AG08396 (cell line): ENCODE measurements around the gene PDK4.
A peak's percentile ranks its signal among the peaks of the same experiment; 100 is the strongest.

Source experiments
- DNase-seq: peaks from one replicate; pipeline ENCODE4 v3.0.0; 2012; ENCODE audit warnings: low spot score, mixed read lengths

The PDK4 gene

GRCh38 chr7:95596198-95597063 lies at the start of gene PDK4:
Gene PDK4 (minus strand): TSS chr7:95596516. CDS start chr7:95596293, 223 bp downstream.
- DNase-seq: peak; percentile 79

GRCh38 chr7:95642173-95642572 lies 45.9 kb upstream of the PDK4 start:
- DNase-seq: no peak

DNA sequence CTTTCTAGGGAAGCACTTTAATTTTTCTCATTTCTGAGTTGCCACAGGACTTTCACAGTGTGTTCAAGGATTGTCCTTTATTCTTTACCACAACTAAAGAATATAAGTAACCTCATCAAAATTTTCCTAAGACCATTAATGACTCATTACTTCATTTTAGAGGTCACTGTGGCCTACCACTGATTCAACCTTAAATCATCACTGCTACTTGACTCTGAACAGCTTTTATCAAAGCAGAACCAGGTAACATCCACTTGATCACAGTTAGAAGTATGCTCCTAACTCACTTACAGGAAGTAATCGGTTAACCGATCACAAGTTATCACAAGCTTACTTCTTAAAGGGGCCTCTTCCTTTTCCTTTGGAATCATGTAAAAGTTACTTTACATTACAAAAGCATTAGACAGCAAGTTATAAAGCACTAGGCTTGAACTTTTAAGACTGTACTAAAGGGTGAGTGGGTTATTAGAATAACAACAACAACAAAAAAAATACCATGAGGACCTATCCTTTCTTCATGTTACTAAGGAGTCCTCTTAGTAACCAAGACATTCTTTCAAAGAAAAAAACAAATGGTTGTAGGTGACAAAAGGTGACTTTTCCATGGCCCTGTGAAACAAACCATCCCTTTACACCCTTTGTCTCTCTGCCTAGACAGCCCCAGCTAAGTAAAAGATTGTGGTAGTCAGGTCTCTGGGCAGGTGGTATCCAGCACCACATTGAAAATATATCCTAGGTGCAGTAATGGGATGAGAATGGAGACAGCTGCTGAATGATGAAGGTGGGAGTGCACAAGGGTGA lies 40.0 kb upstream of the PDK4 start:
- no peak for DNase-seq

GRCh38 chr7:95632609-95633008 lies 36.3 kb upstream of the PDK4 start:
- DNase-seq: no peak

DNA sequence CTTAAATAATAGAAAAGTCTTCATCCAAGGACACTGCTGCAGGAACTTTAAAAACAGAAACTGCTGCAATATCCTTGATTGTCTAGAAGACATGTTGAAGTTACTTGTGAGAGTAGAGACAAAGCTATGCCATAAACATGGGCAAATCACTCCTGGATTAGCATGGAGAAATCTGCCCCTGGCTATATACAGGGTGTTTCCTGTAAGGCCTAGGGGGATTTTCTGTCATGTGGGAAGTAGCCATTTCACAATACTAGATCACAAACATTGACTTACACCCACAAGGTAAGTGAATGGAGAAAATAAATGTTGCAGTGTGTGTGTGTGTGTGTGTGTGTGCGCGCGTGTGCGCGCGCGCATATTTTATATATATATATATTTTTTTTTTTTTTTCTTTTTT lies 35.2 kb upstream of the PDK4 start:
- no peak for DNase-seq

- no peak for DNase-seq
Observed at GRCh38 chr7:95630702-95631458, 34.6 kb upstream of the PDK4 start.

GRCh38 chr7:95628831-95629439 lies 32.6 kb upstream of the PDK4 start:
- DNase-seq: no peak

DNA sequence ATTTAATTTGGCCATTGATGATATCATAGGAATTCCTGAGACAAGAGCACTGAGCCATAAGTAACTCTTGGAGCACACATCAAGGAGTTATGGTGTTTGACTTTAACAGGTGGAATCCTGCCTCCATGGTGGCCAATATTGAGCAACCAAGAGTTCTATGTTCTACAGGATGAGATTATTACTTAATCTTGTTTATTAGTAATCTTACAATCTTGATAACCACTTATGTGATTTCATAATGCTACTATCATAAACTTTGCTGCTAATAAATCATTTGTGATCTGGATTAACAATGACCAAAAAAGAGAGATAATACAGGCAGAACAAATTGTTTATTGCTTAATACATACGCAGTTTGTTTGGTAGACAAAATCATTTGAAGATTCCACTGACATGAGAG lies 27.5 kb upstream of the PDK4 start:
- DNase-seq: no peak

DNA sequence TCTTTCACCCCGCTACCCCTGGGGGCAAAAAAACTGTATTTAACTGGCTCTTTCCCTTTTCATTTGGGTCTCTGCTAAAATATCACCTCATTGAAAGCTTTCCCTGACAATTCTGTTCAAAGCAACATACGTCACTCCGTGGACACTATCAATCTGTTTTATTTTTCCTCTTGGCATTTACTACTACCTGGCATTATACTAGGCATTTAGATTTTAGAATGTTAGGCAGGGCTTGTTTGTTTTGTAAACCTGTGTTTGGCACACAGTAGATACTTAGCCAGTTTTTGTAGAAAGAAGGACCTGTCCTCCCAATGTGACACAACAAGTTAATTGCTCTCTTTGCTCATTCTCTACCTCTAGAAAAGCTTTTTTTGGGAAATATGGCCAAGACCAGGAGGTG lies 26.5 kb upstream of the PDK4 start:
- DNase-seq: no peak

DNA sequence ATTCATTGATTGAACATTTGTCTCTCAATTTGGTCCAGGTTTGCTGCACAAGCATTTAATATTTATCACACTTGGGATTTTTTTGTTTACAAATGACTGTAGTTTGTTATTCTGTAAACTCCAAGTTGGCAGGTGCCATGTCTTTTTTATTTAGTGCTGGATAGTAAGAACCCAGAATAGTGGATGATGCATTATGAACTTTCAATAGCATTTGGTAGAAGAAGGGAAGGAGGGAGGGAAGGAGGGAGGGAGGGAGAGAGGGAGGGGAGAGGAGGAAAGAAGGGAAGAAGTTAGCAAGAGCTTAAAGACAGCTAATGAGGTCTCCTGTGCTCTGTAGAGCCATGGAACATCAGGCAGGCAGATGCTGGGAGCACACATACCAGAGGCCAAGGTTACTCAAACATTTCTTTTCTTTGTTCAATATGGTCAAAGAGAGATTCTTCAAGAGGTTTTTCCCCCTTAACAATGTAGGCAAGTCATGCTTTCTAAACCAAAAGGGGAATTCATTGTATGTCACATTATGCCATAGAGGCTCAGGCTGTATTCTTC lies 25.8 kb upstream of the PDK4 start:
- DNase-seq: no peak

GRCh38 chr7:95621404-95621803 lies 25.1 kb upstream of the PDK4 start:
- DNase-seq: no peak

GRCh38 chr7:95620631-95621030 lies 24.3 kb upstream of the PDK4 start:
- DNase-seq: no peak

DNA sequence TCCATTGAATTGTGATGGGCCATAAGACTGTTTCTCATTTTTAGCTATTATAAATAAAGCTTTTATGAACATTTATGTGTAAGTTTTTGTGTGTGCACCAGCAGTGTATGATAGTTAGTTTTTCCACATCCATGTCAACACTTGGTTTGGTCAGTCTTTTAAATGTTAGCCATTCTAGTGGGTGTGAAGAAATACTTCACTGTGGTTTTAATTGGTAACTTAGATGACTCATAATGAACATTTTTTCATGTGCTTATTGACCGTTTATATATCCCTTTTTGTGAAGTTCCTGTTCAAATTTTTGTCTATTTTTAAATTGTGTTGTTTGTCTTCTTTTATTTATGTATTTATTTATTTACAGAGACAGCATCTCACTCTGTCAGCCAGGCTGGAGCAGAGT lies 23.6 kb upstream of the PDK4 start:
- no peak for DNase-seq

DNA sequence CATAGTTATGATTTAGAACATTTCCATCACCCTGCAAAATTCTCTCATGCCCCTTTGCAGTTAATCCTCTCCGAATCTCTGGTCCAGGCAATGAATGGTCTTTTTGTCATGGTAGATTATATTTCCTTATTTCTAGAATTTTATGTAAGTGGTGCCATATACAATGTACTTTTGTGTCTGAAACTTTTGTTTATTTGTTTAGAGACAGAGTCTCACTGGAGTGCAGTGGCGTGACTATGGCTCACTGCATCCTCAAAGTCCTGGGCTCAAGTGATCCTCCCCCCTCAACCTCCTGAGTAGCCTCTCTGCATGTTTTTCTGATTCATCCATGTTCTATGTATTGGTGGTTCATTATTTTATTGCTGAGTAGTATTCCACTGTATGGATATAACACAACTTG lies 23.2 kb upstream of the PDK4 start:
- DNase-seq: no peak

DNA sequence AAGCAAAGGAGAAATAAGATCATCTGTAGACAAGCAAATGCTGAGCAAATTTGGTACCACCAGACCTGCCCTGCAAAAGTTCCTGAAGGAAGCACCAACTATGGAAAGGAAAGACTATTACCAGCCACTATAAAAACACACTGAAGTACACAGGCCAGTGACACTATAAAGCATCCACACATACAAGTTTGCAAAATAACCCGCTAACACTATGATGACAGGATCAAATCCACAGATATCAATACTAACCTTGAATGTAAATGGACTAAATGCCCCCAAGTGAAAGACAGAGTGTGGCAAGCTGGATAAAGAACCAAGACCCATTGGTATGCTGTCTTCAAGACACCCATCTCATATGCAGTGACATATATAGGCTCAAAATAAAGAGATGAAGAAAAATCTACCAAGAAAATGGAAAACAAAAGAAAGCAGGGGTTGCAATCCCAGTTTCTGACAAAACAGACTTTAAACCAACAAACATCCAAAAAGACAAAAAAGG lies 18.2 kb upstream of the PDK4 start:
- no peak for DNase-seq

DNA sequence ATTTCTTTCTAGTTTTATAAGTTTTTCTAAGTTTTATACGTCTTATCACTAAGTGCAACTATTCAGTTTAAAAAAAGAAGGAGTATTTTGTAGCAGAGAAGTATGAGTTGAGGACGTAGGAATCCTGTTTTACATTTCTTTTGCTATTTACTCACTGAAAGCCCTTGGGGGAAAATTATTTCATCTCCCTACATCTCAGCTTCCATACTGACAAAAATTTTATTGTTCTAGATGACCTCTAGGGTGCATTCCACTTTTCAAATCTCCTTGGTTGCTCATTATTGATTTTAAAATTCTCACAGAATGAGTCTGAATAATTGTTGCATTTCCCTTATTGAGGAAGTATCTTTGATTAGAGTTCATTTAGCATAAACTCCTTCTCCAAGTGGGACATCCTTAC lies 14.9 kb upstream of the PDK4 start:
- no peak for DNase-seq

GRCh38 chr7:95609277-95609971 lies 13.1 kb upstream of the PDK4 start:
- peak; percentile 31 for DNase-seq

- DNase-seq: peak; percentile 91
Observed at GRCh38 chr7:95608359-95609173, 12.2 kb upstream of the PDK4 start.

GRCh38 chr7:95607561-95607960 lies 11.2 kb upstream of the PDK4 start:
- DNase-seq: no peak

- DNase-seq: no peak
Observed at GRCh38 chr7:95605275-95605674, 9.0 kb upstream of the PDK4 start.
